Astrocyte of the cerebellum (primary cell): ENCODE measurements around the gene FOXE3.

Experiments used
- DNase-seq: peaks from one replicate; pipeline ENCODE4 v3.0.0-alpha.2; 2011; ENCODE audit warnings: low read depth
- H3K4me3 ChIP-seq: 2 replicates; pipeline ENCODE4 v1.5.1; 2011; ENCODE audit warnings: mild to moderate bottlenecking, low read depth, low read length, moderate library complexity
- CTCF ChIP-seq: IDR thresholded peaks from 2 replicates; pipeline ENCODE4 v1.5.1; 2012; ENCODE audit warnings: low read length, low read depth, moderate library complexity, mild to moderate bottlenecking; ENCODE audit errors: missing control alignments
- in situ Hi-C: cut with HindIII; loops from 2 replicates; pipeline ENCODE4 v1.10.0; 2017; ENCODE audit warnings: low sequenced_read_pairs

Gene FOXE3

DNA sequence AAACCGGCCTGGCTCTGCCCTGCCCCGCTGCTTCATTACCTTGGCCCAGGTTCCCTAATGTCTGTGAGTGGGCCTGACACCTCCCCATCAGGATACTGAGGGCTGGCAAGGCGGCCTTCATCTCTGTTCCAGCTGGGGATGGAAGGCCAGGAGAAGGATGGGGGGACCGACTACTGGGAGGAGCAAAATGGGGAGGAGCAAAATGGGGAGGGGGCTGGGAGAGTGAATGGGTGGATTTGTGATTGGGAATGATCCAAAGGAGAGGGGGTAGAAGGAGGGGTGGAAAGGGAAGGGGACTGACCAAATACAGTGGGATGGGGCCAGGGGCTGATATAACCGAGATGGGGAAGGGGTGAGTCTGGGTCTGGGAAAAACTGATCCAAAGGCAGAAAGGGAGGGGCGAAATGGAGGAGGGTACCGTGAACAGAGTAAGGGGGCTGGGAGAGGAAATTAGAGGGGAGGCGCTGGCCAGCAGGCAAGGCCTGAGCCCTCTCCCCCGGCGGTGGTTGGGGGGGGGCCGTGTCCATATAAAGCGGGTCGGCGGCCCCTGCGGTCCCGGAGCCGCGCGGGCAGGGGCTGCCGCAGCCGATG lies at the start of gene FOXE3:
Gene FOXE3 (plus strand): TSS at position 558 of the 591 bp plus-strand sequence. CDS start 31 bp downstream, at position 589.
- peak within 1 kb of the TSS; percentile 10 for H3K4me3 ChIP-seq
- TF ChIP-seq CTCF = no peak
- no peak for DNase-seq
- in situ Hi-C loops = no loop called here

DNA sequence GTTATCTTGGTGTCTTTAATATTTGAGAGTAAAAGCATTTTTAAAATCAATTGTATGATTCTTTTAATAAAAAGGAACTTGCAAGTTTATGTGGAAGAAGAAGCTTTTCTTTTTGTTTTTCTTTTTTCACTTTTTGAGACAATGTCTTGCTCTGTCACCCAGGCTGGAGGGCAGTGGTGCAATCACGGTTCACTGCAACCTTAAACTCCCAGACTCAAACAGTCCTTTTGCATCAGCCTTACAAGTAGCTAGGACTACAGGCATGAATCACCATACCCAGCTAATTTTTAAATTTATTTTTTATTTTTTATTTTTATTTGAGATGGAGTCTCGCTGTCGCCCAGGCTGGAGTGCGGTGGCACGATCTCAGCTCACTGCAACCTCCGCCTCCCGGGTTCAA lies 48.4 kb upstream of the FOXE3 start:
- no peak for TF ChIP-seq CTCF
- no peak for DNase-seq
- in situ Hi-C loops = no loop called here
- no peak overlapping the region for H3K4me3 ChIP-seq

DNA sequence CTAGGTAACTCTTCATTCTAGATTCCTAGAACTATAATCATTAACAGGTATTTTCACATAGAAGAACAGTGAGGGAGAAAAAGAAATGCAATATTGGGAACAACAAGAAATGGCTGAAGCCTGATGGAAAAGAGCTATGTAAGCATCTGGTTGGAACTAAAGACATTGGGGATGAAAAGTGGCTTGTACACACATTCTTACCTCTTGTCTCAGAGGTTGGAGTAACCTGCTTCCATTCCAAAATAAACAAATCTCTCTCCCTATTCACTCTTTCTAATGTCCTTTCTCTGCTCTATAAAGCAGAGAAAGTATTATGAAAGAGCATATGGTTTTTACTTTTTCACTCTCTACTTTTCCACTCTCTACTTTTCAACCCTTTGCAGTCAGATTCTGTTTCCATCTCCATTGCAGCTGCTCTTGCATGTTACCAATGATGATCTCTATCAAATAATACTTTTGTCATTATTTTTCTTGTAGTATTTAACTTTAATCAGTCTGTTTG lies 45.0 kb upstream of the FOXE3 start:
- no peak overlapping the region for H3K4me3 ChIP-seq
- DNase-seq = peak; percentile 24
- in situ Hi-C loops = no loop called here
- no peak for TF ChIP-seq CTCF

DNA sequence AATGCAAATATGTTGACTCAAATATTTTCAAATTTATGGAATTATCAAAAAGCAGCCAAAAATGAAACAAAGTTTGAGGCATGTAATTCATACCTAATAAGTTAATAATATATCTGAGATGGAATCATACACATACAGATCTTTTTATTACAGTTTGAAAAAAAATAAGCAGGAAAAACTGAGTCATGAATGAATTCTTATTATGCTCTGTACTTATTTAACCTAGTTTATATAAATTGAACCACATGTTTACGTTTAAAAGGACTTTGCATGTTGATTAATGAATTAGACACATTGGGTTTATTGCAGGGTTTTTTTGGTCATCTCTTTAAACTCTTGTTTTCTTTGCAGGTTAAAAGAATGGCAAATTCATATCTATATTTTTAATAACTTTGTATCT lies 41.6 kb upstream of the FOXE3 start:
- no peak for TF ChIP-seq CTCF
- in situ Hi-C loops = no loop called here
- no peak for DNase-seq
- H3K4me3 ChIP-seq = no peak overlapping the region

DNA sequence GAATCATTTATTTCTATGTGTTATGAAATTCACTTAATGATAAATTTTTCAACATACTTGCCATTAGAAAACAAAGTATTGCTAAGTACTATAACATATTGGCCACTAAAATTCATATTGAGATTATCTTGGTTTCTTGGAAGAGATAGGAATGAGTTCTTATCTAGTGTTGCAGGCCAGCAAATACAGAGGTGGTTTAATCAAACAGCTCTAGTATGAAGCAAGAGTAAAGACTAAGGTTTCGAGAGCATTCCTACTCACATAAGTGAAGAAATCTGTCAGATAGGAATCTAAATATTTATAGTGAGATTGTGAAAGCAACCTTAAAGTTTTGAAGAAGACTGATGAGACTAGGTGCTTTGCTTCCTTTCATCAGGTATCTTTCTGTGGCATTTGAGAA lies 37.9 kb upstream of the FOXE3 start:
- in situ Hi-C loops = no loop called here
- TF ChIP-seq CTCF = no peak
- no peak overlapping the region for H3K4me3 ChIP-seq
- DNase-seq = no peak

DNA sequence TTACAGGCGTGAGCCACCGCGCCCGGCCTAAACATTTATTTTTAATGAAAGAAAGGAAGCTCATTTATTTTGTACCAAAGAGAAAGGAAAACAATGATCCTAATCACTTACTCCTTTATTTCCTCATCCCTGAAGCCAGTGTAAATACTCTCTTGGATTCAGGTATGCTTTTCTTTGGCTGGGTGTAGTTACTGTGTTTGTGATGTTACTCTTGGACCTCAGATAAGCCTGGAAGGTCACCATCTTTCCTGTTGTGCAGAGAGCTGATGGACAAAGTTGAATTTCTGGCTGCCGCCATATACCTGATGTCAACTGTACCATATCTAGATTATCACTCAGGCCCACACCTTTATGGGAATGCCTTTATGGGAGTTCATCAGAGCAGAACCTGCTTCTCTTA lies 35.4 kb upstream of the FOXE3 start:
- TF ChIP-seq CTCF = no peak
- in situ Hi-C loops = no loop called here
- DNase-seq = no peak

DNA sequence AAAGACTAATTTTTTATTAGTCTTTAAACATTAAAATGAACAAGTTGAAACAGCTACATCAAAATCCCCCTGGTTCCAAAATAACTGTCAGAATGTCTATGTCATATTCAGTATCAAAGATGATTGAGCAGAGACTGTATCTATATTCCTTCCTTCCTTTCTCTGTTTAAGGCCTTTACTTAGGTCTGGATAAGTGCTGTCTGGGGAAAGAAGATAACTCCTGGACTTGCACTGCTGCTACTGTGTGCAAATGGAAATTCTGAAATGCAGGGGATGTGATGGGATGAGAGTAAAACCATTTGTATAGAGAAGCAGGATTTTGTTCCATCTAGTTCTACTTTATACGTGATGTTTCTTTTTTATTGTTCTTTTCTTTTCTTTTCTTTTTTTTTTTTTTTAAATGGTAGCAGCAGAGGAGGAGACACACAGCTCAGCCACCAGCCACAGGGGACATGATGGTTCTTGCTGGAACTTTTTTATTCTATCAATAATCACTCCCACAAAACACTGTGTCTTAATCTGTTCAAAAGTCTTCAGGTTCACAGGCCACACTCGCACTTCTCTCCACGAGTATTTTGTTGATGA lies 33.6 kb upstream of the FOXE3 start:
- no peak overlapping the region for H3K4me3 ChIP-seq
- DNase-seq = no peak
- in situ Hi-C loops = no loop called here
- no peak for TF ChIP-seq CTCF

More for the DNA sequence above, 35.4 kb upstream of the FOXE3 start:
- H3K4me3 ChIP-seq = no peak overlapping the region
